HG02759 (cell line): Measurements from ENCODE around the gene GID8.
"Not testable (repeated sequence)": the region's sequence is repeated elsewhere in the genome, so short reads cannot be mapped to it uniquely, and the experiment has no call there.

Experiments
- ATAC-seq: cut with Tn5 transposase; IDR thresholded peaks from one replicate; pipeline ENCODE4 v1.9.1; 2021; ENCODE audit warnings: mild to moderate bottlenecking, moderate library complexity; ENCODE audit not compliant: unreplicated experiment

The GID8 gene

DNA sequence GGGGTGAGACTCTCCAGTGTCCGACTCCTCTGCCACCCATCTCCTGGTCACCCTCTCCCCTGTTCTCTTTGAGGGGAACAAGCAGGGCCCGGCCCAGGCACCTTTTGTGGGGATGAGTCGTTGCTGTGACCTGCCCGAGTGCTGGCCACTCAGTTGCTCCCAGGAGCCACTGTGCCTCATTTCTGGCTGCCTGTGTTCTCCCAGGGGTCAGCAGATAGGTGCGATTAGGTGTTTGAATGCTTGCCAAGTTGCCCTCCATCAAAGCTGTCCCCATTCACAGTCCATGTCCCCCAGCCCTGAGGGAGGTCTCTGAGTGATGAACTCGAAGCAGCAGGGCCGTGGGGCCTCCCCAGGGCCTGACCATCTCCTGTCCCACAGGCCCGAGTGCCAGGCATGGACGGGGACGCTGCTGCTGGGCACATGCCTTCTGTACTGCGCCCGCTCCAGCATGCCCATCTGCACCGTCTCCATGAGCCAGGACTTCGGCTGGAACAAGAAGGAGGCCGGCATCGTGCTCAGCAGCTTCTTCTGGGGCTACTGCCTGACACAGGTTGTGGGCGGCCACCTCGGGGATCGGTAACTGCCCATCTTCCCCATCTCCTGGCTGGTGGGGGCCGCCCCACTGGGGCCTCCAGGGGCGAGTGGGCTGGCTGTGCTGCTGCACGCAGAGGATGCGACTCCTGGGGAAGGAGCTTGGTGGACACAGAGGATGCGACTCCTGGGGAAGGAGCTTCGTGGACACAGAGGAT lies 18.6 kb downstream of the GID8 start:
- no peak for ATAC-seq

DNA sequence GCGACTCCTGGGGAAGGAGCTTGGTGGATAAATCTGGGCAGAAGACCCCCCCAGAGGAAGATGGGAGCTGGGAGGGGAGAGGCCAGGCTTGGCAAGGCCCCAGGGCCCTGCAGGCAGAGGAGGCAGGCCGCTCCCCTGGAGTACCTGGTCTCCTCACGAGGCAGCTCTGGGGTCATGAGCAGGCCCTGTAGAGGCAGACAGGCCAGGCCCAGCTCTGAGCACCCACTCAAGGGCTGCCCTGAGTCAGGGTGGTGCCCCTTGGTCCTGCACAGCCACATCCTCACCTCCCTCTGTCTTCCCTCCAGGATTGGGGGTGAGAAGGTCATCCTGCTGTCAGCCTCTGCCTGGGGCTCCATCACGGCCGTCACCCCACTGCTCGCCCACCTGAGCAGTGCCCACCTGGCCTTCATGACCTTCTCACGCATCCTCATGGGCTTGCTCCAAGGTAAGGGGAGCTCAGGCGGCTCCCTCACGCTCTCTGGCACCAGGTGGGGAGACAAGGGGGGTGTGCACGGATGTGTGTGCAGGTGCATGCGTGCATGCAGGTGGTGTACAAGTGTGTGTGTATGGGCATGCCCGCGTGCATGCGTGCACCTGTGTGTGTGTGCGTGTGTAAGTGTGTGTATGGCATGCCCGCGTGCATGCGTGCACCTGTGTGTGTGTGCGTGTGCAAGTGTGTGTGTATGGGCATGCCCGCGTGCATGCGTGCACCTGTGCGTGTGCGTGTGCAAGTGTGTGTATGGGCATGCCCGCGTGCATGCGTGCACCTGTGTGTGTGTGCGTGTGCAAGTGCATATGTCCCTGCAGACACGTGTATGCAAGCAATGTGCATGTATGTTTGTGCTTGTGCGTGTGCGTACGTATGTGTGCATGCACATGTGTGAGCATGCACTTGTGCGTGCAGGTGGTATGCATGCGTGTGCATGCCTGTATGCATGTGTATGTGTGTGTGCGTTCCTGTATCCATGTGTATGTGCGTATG lies 19.5 kb downstream of the GID8 start:
- ATAC-seq = no peak

DNA sequence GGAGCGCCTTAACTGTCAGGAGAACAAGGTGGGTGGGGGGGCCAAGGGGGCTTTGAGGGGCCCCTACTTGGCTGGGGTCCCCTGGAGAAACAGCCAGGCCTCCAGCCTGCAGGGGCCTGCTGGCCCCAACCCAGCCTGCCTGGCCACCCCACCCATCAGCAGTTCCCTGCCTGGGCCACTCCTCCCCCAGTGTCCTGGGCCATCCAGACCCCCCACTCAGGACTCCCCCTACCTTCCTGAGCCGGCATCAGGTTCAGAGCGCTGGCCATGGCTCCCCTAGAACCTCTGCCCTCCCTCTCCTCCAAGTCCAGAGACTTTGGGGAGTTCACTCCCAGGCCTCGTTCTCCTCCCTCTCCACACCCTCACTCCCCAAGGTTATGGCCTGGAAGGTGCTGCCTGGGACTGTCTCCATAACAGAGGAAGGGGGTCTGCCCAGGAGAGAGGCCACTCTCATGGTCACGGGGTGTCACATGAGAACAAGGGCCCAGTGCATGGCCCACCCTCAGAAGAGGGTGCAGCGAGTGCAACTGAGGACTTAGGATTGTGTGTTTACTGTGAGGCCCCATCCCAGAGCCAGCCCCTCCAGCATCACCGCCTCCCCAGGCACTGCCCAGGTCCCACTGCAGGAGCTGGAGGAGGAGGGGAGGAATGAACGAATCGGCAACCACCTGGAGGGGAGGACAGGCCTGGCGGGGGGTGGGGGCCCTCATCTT lies 20.6 kb downstream of the GID8 start:
- ATAC-seq = no peak

DNA sequence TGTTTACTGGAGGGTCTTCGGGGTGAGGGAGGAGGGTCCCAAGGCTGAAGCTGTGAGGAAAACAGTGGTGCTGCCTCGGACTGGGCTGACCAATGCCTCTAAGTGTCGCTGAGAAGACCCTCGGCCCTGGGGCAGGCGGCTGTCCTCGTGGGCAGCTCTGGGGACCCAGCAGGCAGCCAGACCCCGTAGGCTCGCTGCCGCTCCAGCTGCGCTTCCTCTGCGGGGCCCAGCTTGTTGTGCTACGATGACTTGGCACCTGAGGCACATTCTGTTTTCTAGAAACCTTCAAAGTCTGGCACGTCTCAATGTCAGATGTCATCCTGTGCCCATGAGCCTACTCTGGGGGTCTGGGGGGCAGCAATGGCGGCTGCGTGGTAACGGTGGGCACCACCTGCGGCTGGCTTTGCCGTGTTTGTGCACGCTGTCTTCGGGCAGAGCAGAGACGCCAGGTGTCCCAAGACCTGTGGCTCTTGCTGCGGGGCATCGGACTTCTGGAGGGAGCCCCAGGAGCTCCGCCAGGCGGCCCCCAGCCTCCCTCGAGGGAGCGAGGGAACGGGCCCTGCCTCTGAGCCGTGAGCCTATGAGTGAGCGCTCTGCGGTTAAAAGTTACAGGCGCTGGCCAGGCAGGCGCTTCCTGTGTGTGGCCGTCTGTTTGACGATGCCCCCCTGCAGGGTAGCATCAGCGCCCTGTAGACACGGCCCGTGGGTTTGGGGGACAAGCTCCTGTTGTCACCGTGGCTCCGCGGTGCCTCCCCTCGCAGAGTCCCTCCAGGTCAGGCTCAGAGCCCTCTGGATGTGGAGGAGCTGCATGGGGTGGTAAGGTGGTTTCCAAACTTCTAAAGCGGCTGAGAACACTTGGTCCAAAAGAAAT lies 21.4 kb downstream of the GID8 start:
- no peak for ATAC-seq

DNA sequence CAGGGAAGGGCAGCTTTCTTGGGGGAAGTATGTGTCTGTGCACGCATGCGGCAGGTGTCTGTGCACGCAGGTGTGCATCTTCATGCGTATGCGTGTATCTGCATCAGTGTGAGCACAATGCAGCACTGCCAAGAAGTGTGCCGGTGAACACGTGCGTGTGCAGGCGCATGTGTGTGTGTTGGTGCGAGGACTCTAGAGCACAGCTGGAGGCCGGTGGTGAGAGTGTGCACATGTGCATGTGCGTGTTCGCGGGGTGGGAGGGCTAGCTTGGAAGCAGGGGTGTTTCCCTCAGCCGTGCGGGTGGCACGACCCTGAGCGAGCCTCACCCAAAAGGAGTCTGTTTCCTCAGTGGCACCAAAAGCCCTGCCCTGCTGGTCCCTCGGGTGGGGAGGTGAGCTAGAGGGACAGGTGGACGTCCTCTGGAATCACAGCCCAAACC lies 22.1 kb downstream of the GID8 start:
- ATAC-seq = no peak

DNA sequence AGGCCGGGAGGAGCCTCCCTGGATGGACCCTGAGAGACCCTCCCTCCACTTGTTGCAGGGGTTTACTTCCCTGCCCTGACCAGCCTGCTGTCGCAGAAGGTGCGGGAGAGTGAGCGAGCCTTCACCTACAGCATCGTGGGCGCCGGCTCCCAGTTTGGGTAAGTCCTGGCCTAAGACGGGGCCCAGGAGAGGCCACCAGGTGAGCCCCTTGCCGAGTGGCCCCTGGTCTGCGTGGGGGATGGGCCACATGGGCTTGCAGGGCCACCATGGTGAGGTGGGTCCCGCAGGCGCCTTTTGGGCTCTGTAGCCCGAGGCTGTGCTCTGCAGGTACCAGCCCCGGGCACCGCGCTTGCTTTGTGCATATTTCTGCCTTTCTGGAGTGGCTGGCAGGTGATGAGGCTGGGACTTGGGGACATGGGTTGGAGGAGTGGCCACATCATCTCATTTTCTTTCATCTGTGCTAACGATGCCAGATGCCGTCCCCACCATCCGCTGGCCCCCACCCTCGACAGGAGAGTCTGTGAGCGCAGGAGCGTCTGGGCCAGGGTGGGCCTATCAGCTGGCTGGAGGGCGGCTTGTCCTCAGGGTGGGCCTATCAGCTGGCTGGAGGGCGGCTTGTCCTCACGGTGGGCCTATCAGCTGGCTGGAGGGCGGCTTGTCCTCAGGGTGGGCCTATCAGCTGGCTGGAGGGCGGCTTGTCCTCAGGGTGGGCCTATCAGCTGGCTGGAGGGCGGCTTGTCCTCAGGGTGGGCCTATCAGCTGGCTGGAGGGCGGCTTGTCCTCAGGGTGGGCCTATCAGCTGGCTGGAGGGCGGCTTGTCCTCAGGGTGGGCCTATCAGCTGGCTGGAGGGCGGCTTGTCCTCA lies 22.7 kb downstream of the GID8 start:
- not testable (repeated sequence) for ATAC-seq

DNA sequence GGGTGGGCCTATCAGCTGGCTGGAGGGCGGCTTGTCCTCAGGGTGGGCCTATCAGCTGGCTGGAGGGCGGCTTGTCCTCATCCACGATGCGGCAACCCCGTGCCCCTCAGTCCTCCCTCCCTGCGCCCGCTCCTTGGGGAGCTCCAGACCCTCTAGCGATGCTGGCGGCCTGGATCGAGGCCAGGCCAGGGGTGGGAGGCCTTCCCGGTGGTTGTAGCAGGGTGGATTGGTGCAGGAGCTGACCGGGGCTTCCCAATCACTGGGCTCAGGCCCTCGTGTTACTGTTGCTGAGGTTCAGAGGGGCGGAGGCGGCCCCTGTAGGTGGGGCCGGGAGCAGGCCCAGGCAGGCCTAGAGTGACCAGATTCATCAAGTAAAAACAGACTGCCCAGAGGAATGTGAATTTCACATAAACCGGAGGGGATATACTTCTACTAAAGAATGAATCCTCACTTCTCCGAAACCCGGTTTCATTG lies 23.4 kb downstream of the GID8 start:
- no peak for ATAC-seq

DNA sequence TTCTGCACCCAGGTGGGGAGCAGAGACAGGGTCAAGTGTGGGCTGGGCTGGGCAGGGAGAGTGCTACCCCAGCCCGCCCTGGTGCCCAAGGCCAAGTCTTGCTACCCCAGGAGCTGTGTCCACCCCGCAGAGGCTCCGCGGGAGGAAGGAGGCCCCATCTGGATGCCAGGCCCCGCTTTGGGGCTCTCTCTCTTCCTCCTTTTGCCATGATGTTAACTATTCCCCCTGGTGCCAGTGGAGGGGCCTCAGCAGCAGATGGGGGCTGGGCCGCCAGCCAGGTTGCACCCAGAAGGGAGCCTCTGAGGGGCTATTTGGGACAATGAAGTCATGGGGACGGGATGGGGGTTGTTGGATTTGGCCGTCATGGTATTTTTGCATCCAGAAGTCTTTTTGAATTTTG lies 23.9 kb downstream of the GID8 start:
- no peak for ATAC-seq

DNA sequence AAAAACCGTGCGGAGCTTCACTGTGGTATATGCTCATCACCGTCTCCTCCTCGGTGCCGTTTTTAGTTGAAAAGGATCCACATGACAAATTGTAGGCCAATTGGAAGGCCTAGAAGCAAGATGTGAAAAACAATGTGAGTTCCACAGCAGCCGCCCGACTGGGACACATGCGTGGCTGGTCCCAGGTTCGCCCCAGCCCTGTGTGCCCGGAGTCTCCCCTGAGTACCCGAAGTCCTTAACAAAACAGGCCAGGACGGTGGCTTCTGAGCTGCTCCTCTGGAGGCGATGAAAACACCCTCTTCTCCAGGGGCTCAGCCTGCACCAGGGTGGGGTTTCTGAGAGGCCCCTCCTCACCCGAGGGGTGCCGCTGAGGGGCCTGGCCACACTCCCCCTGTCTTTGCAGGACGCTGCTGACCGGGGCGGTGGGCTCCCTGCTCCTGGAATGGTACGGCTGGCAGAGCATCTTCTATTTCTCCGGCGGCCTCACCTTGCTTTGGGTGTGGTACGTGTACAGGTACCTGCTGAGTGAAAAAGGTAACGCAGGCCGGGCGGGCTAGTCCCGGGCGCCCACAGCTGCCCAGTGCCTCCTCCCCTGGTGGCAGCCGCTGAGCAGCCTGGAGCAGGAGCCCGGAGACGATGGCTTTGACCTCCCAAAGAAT lies 24.4 kb downstream of the GID8 start:
- ATAC-seq = no peak

DNA sequence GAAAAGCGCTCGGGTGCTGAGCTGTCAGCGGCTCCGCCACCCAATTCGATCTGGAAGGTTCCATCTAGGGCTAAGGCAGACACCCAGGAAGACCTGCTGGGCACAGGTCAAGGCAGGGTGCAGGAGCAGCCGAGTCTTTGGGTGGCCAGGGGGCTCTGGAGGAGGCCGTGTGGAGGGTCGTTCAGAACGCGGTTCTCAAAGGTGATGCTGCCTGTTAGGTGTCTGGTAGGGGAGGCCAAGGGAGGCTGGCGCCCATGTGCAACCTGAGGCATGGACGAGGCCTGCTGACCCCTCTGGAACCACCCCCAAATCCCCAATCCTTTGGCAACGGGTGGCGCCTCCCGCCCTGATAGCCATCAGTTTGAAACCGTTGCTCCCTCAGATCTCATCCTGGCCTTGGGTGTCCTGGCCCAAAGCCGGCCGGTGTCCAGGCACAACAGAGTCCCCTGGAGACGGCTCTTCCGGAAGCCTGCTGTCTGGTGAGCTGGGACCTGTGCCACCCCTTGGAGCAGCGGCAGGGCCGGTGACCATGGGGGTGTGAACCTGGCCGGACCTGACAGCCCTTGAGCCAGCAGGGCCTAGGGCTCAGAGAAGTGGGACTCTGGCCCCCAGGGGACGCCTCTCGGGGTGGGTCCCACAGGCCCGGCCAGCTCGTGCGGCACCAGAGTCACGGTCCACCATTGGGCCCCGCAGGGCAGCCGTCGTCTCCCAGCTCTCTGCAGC lies 25.1 kb downstream of the GID8 start:
- no peak for ATAC-seq

DNA sequence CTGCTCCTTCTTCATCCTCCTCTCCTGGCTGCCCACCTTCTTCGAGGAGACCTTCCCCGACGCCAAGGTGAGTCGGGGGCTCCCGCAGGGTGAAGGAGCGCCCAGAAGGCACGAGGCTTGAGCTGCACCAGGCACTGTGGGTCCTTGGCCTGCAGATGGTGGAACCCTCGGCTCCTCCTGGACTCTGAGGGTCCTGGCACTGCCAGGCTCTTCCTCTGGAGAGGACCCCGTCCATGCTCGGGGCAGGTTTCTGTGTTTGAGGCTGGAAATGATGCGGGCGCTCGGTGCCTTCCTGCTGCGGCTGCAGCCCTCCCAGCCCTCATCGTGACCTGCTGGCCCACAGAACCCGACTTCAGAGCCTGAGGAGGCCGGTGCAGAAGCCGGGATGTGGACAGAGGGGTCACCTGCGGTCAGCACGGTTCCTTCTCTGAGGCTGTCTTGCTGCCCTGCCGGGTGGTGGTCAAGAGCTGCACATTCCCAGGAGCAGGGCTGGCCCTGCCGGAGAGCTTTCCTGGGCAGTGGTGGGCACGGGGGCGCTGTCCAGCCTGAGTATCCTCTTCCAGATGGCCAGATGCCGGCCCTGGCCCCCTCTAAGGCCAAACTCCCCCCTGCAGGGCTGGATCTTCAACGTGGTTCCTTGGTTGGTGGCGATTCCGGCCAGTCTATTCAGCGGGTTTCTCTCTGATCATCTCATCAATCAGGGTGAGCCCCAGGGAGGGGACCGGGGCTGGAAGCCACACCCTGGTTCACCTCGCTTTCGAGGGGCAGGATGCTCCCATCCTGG lies 25.9 kb downstream of the GID8 start:
- ATAC-seq = no peak

DNA sequence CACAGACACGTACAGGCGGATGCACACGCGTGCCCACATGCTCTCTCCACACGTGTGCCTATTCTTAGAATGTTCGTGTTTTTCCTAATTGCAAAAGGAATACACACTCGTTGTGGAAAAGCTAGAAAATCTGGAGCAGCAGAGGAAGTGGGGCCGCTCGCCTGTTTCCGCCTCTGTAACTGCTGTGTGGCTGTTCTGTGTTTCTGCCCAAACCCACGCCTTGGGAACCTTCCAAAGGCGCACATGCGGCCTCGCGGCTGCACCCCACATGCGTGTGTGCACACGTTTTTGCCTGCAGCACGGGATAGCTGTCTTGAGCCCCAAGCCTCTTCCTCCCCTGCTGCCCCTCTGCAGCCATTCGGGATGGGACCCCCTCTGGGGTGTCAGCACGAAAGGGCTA lies 26.8 kb downstream of the GID8 start:
- ATAC-seq = no peak

DNA sequence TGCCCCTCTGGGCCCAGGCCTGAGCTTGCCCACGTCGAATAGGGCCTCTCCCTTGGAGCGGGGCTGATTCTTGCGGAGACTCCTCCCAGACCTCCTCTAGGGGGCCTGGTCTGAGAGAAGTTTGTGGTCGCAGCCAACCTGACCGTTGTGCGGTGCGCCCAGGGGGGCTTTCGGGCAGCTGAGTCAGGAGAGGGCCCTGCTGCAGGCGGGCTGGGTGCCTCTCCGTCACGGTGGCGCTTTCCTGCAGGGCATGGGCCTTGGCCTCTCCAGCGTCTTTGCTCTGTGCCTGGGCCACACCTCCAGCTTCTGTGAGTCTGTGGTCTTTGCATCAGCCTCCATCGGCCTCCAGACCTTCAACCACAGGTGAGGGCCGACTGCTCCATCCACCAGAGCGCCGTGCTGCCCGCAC lies 27.4 kb downstream of the GID8 start:
- ATAC-seq = no peak

DNA sequence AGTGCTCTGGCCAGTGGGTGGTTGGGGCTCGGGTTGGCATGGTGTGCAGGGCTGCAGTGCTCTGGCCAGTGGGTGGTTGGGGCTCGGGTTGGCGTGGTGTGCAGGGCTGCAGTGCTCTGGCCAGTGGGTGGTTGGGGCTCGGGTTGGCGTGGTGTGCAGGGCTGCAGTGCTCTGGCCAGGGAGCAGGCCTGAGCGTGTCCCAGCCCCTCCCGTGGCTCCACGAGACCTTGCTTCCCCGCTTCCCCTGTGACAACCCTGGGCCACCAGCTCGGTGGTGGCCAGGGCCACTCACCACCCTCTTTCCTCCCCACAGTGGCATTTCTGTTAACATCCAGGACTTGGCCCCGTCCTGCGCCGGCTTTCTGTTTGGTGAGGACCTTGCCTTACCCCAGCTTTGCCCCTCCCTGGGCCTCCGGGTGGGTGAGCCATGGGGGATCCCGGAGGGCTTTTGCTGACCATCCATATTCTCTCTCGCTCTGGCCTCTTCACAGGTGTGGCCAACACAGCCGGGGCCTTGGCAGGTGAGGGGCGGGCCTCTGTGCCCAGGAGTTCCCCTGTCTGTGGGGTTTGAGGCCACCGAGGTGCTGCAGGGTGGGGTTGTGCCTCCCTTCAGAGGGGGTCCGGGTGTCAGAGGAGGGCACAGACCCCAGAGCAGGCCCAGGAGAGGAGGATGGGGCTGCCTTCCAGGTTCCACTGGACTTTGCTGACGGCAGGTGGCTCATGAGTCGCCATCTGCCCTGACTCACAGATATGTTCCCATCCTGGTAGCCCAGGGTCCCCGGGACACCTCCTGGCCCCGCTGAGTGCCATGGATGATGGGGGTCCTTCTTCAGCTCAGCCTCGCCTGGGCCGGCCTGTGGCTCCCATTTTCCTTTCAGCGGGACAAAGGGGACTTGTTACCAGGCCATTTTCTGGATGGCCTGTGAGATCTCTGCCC lies 28.5 kb downstream of the GID8 start:
- ATAC-seq = no peak

DNA sequence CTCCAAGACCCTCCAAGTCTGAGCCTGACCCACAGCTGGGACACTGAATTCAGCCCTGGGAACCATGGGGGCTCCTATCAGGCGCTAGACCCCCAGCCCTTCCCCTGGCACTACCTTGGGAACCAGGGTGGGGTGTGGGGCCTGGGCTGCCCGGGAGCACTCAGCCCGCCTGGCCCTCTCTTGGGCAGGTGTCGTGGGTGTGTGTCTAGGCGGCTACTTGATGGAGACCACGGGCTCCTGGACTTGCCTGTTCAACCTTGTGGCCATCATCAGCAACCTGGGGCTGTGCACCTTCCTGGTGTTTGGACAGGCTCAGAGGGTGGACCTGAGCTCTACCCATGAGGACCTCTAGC lies 29.2 kb downstream of the GID8 start:
- ATAC-seq = no peak

DNA sequence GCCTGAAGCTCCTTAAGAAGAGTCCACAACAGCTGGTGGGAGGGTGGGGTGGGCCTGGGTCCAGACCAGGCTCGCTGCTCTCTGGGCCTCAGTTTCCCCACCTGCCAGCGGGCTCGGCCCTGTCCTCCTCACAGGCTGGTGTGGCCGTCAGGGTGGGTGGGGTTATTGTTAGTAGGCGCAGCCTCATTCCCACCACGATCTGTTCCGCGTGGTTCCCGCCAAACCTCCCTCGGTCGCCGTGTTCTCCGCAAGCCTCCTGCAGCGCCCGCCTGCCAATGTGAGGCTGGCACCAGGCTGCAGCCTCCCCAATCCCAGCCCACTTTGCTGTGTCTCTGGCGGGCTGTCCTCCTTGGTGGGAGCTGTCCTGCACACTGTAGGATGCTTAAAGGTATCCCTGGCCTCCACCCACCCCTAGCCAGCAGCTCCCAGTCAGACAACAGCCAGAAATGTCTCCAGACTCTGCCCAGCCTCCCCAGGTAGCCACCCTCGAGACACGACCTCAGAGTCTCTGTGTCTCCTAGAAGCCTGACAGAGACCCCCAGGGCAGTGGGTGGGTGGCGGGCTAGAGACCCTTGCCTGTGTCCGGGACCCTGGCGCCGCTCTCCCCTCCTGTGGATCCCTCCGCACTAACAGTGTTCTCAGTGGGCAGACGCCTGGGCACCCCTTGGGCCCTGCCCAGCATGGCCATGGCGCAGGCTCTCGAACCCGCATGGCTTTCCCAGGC lies 29.8 kb downstream of the GID8 start:
- no peak for ATAC-seq
